T-helper 1 cell treated with Interleukin-12 subunit alpha and Interleukin-12 subunit beta and Interleukin-4 antibody, amounts not matched to agents 30 μg/mL and 1 μg/mL, for 36 hours (primary cell): ENCODE data around the gene ST6GAL2.

Experiments used
- H3K27ac Mint-ChIP-seq: one replicate; pipeline ENCODE4 v1.8.0; 2021; ENCODE audit warnings: mild to moderate bottlenecking, mixed read lengths
- H3K27me3 Mint-ChIP-seq: one replicate; pipeline ENCODE4 v1.8.0; 2021; ENCODE audit warnings: low read depth, mixed read lengths
- H3K36me3 Mint-ChIP-seq: one replicate; pipeline ENCODE4 v1.8.0; 2021; ENCODE audit warnings: low read depth, mixed read lengths
- H3K4me1 Mint-ChIP-seq: one replicate; pipeline ENCODE4 v1.8.0; 2021; ENCODE audit warnings: low read depth, mixed read lengths
- H3K4me3 Mint-ChIP-seq: one replicate; pipeline ENCODE4 v1.8.0; 2021; ENCODE audit warnings: mild to moderate bottlenecking, moderate library complexity, mixed read lengths
- H3K9me3 Mint-ChIP-seq: one replicate; pipeline ENCODE4 v1.8.0; 2021; ENCODE audit warnings: mixed read lengths

Gene ST6GAL2

GRCh38 chr2:106770986-106771385 lies 115.0 kb downstream of the ST6GAL2 start:
- H3K27me3 Mint-ChIP-seq: no peaks in the 10 kb centered on the region
- no peaks in the 10 kb centered on the region for H3K36me3 Mint-ChIP-seq
- H3K4me1 Mint-ChIP-seq: no peaks in the 10 kb centered on the region
- H3K9me3 Mint-ChIP-seq: no peaks in the 10 kb centered on the region
- no peak overlapping the region for H3K27ac Mint-ChIP-seq
- H3K4me3 Mint-ChIP-seq: no peak overlapping the region

- no peaks in the 10 kb centered on the region for H3K9me3 Mint-ChIP-seq
- H3K36me3 Mint-ChIP-seq: no peaks in the 10 kb centered on the region
- no peak overlapping the region for H3K27ac Mint-ChIP-seq
- H3K27me3 Mint-ChIP-seq: no peaks in the 10 kb centered on the region
- H3K4me3 Mint-ChIP-seq: no peak overlapping the region
- no peaks in the 10 kb centered on the region for H3K4me1 Mint-ChIP-seq
These were observed 121.4 kb downstream of the ST6GAL2 start for GRCh38 chr2:106764614-106765013.

- Mint-ChIP-seq H3K4me3 (no peak overlapping the region), H3K27ac (no peak overlapping the region), H3K27me3 (no peaks in the 10 kb centered on the region), H3K4me1 (no peaks in the 10 kb centered on the region), H3K36me3 (no peaks in the 10 kb centered on the region), H3K9me3 (no peaks in the 10 kb centered on the region)
These were observed 126.0 kb downstream of the ST6GAL2 start for GRCh38 chr2:106759966-106760365.

GRCh38 chr2:106758901-106759497 lies 127.0 kb downstream of the ST6GAL2 start:
- no peak overlapping the region for H3K4me3 Mint-ChIP-seq
- H3K36me3 Mint-ChIP-seq: no peaks in the 10 kb centered on the region
- no peak overlapping the region for H3K27ac Mint-ChIP-seq
- no peaks in the 10 kb centered on the region for H3K27me3 Mint-ChIP-seq
- no peaks in the 10 kb centered on the region for H3K4me1 Mint-ChIP-seq
- H3K9me3 Mint-ChIP-seq: no peaks in the 10 kb centered on the region
